Astrocyte (in vitro differentiated cells and primary cell): ENCODE data around the gene FAM25A. TPM values are rescaled to one million over a fixed set of nuclear protein-coding genes. Genes with fewer than 3 reads are reported as not detected.
"Not testable (repeated sequence)": the region's sequence is repeated elsewhere in the genome, so short reads cannot be mapped to it uniquely, and the experiment has no call there.

Source experiments
- DNase-seq: peaks from one replicate; pipeline ENCODE4 v3.0.0-alpha.2; 2010; ENCODE audit warnings: low read depth
- FAIRE-seq: peaks from 2 replicates; lab custom pipeline; 2011; peaks lifted over from hg19 to GRCh38; lab: Jason Lieb, UNC
- H2AFZ ChIP-seq: 2 replicates; pipeline ENCODE4 v1.6.0; 2012; ENCODE audit warnings: low read depth, low read length, inconsistent platforms
- H3K27ac ChIP-seq: 2 replicates; pipeline ENCODE4 v1.5.1; 2011; ENCODE audit warnings: low read depth, low read length, inconsistent platforms
- H3K27me3 ChIP-seq: 2 replicates; pipeline ENCODE4 v1.6.0; 2011; ENCODE audit warnings: low read length, inconsistent platforms; ENCODE audit not compliant: insufficient read depth
- H3K36me3 ChIP-seq: 2 replicates; pipeline ENCODE4 v1.5.1; 2011; ENCODE audit warnings: low read length, inconsistent platforms; ENCODE audit not compliant: insufficient read depth
- H3K4me1 ChIP-seq: 2 replicates; pipeline ENCODE4 v1.5.1; 2011; ENCODE audit warnings: low read length, inconsistent platforms; ENCODE audit not compliant: insufficient read depth
- H3K4me2 ChIP-seq: 2 replicates; pipeline ENCODE4 v1.6.0; 2012; ENCODE audit warnings: low read length, inconsistent platforms
- H3K4me3 ChIP-seq: 2 replicates; pipeline ENCODE4 v1.5.1; 2011; ENCODE audit warnings: low read depth, mild to moderate bottlenecking, low read length, inconsistent platforms; ENCODE audit not compliant: insufficient read depth
- H3K79me2 ChIP-seq: 2 replicates; pipeline ENCODE4 v1.6.0; 2012; ENCODE audit warnings: mild to moderate bottlenecking, low read length, inconsistent platforms; ENCODE audit not compliant: insufficient read depth
- H3K9ac ChIP-seq: 2 replicates; pipeline ENCODE4 v1.6.0; 2012; ENCODE audit warnings: mild to moderate bottlenecking, low read length, inconsistent platforms
- H3K9me3 ChIP-seq: 2 replicates; pipeline ENCODE4 v1.5.1; 2012; ENCODE audit warnings: low read depth, mild to moderate bottlenecking, low read length, inconsistent platforms; ENCODE audit not compliant: insufficient read depth
- H4K20me1 ChIP-seq: 2 replicates; pipeline ENCODE4 v1.6.0; 2012; ENCODE audit warnings: low read length, inconsistent platforms; ENCODE audit not compliant: insufficient read depth
- H3K27ac Mint-ChIP-seq: one replicate; pipeline ENCODE4 v1.8.0; 2021; ENCODE audit warnings: mild to moderate bottlenecking, mixed read lengths; ENCODE audit not compliant: unreplicated experiment
- H3K27me3 Mint-ChIP-seq: one replicate; pipeline ENCODE4 v1.8.0; 2021; ENCODE audit warnings: low read depth, mixed read lengths; ENCODE audit not compliant: unreplicated experiment
- H3K36me3 Mint-ChIP-seq: one replicate; pipeline ENCODE4 v1.8.0; 2021; ENCODE audit warnings: low read depth, mixed read lengths; ENCODE audit not compliant: unreplicated experiment
- H3K4me1 Mint-ChIP-seq: one replicate; pipeline ENCODE4 v1.8.0; 2021; ENCODE audit warnings: low read depth, mixed read lengths; ENCODE audit not compliant: unreplicated experiment
- H3K4me3 Mint-ChIP-seq: one replicate; pipeline ENCODE4 v1.8.0; 2021; ENCODE audit warnings: mild to moderate bottlenecking, moderate library complexity, mixed read lengths; ENCODE audit not compliant: unreplicated experiment
- H3K9me3 Mint-ChIP-seq: one replicate; pipeline ENCODE4 v1.8.0; 2021; ENCODE audit warnings: mild to moderate bottlenecking, mixed read lengths; ENCODE audit not compliant: unreplicated experiment
- CTCF ChIP-seq: IDR thresholded peaks from 2 replicates; pipeline ENCODE4 v1.5.1; 2011; ENCODE audit warnings: low read depth, mild to moderate bottlenecking, inconsistent platforms, low read length, moderate library complexity; ENCODE audit not compliant: insufficient read depth
- EZH2 ChIP-seq: IDR thresholded peaks from 2 replicates; pipeline ENCODE4 v1.6.1; 2012; ENCODE audit warnings: mild to moderate bottlenecking, low read length, inconsistent platforms; ENCODE audit not compliant: insufficient read depth
- total RNA-seq: library from RNA; stranded (reverse); gene quantifications from 2 replicates; pipeline ENCODE4 v1.2.1, GENCODE V29; 2021

FAM25A gene
- total RNA-seq, 1 donor from 2014 or later = not detected

GRCh38 chr10:86992929-86993328 lies 27.2 kb upstream of the FAM25A start:
- Mint-ChIP-seq H3K36me3 (no peaks in the 10 kb centered on the region), H3K9me3 (no peaks in the 10 kb centered on the region), H3K4me1 (no peaks in the 10 kb centered on the region), H3K4me3 (no peak overlapping the region), H3K27ac (no peak overlapping the region), H3K27me3 (peaks cover 2% of the 10 kb centered on the region)
- DNase-seq (no peak), FAIRE-seq (no peak)
- Histone ChIP-seq H3K27ac (no peak overlapping the region), H3K27me3 (peaks cover 3% of the 10 kb centered on the region), H3K4me3 (no peak overlapping the region), H3K9ac (no peak overlapping the region), H3K4me1 (no peaks in the 10 kb centered on the region), H3K9me3 (no peaks in the 10 kb centered on the region), H3K4me2 (no peak overlapping the region), H3K79me2 (no peaks in the 10 kb centered on the region), H3K36me3 (no peaks in the 10 kb centered on the region), H4K20me1 (no peaks in the 10 kb centered on the region), H2AFZ (no peak overlapping the region)
- TF ChIP-seq CTCF (no peak), EZH2 (no peak)

DNA sequence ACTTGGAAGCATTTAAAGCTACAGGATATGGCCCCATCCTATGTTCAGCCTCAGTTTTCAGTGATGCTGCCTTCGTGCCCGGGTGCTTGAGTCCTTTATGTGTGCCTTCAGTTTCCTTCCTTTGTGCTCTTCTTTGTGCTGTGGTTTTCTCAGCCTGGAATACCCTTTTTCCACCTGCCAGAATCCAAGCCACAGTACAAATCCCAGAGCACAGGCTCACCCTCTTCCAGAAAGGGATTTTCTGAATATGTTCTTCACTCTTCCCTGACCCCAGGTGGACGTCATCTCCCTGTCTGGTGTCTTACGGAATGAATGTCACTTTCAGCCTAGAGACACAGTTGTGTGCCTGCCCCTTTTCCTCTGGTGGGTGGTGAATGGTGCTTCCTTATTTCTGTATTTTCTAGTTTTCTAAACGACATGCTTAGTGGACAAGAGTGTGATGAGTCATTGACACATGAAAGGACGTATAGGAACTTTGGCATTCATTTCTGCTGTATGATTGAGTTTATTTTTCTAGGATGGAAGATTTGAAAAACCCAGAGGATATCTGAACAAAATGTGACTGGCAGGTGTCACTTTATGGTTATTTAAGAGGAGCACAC lies 20.2 kb upstream of the FAM25A start:
- H3K27me3 Mint-ChIP-seq, H3K9me3 Mint-ChIP-seq, H3K79me2 ChIP-seq, FAIRE-seq, H4K20me1 ChIP-seq, H3K4me1 ChIP-seq, H3K27ac Mint-ChIP-seq, H3K27ac ChIP-seq, H3K36me3 Mint-ChIP-seq, H3K27me3 ChIP-seq, H3K4me2 ChIP-seq, H3K4me3 ChIP-seq, H3K4me3 Mint-ChIP-seq, H3K9ac ChIP-seq, DNase-seq, H2AFZ ChIP-seq, H3K36me3 ChIP-seq, H3K9me3 ChIP-seq: not testable (repeated sequence)
- peaks cover 11% of the 10 kb centered on the region for H3K4me1 Mint-ChIP-seq

GRCh38 chr10:87000491-87000890 lies 19.6 kb upstream of the FAM25A start:
- H2AFZ ChIP-seq = no peak overlapping the region
- DNase-seq = no peak
- no peaks in the 10 kb centered on the region for H3K36me3 ChIP-seq
- TF ChIP-seq EZH2 (no peak), CTCF (no peak)
- no peak overlapping the region for H3K4me2 ChIP-seq
- no peaks in the 10 kb centered on the region for H3K27me3 ChIP-seq
- Mint-ChIP-seq H3K36me3 (no peaks in the 10 kb centered on the region), H3K27ac (no peak overlapping the region), H3K9me3 (no peaks in the 10 kb centered on the region), H3K27me3 (peaks cover 2% of the 10 kb centered on the region), H3K4me3 (no peak overlapping the region), H3K4me1 (peaks cover 11% of the 10 kb centered on the region)
- no peaks in the 10 kb centered on the region for H4K20me1 ChIP-seq
- no peak for FAIRE-seq
- H3K4me1 ChIP-seq = peaks cover 2% of the 10 kb centered on the region
- no peak overlapping the region for H3K27ac ChIP-seq
- no peak overlapping the region for H3K4me3 ChIP-seq
- no peaks in the 10 kb centered on the region for H3K79me2 ChIP-seq
- no peak overlapping the region for H3K9ac ChIP-seq
- no peaks in the 10 kb centered on the region for H3K9me3 ChIP-seq

- not testable (repeated sequence) for H3K4me2 ChIP-seq, H3K4me1 ChIP-seq, H4K20me1 ChIP-seq, H2AFZ ChIP-seq, H3K36me3 ChIP-seq, H3K4me3 ChIP-seq, H3K79me2 ChIP-seq, H3K27ac Mint-ChIP-seq, H3K36me3 Mint-ChIP-seq, H3K27me3 ChIP-seq, H3K4me1 Mint-ChIP-seq, H3K4me3 Mint-ChIP-seq, H3K9me3 ChIP-seq, H3K27ac ChIP-seq, FAIRE-seq, H3K27me3 Mint-ChIP-seq, H3K9ac ChIP-seq, H3K9me3 Mint-ChIP-seq, DNase-seq
Observed at GRCh38 chr10:87007124-87007523, 13.0 kb upstream of the FAM25A start.

DNA sequence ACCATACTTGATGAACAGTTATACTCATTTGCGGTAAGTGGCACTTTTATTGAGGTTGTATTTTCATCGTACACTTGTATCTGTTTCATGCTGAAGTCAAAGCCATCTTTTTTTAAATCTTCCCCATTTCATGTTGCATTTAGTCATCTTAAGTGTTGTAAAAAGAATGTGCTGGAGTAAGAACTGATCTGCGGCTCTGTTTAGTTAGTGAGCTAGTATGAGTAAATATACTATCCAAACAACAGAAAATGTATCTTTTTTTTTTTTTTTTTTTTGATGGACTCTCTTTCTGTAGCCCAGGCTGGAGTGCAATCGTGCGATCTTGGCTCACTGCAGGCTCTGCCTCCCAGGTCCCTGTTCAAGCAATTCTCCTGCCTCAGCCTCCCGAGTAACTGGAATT lies 12.4 kb upstream of the FAM25A start:
- not testable (repeated sequence) for H3K4me2 ChIP-seq, H3K27ac Mint-ChIP-seq, H3K27me3 ChIP-seq, H3K9ac ChIP-seq, H3K27ac ChIP-seq, H4K20me1 ChIP-seq, H2AFZ ChIP-seq, H3K4me1 ChIP-seq, H3K4me1 Mint-ChIP-seq, H3K36me3 ChIP-seq, H3K9me3 Mint-ChIP-seq, H3K4me3 ChIP-seq, H3K36me3 Mint-ChIP-seq, DNase-seq, H3K4me3 Mint-ChIP-seq, H3K27me3 Mint-ChIP-seq, H3K9me3 ChIP-seq, H3K79me2 ChIP-seq, FAIRE-seq
